ENCODE data around the gene CRYBG1. TPM values are rescaled to one million over a fixed set of nuclear protein-coding genes. Genes with fewer than 3 reads are reported as not detected.

CRYBG1 gene
- total RNA-seq, 1 experiment from 2014 or later, result 5.7 TPM

- no peak overlapping the region for H3K4ac ChIP-seq (ENCODE audit: low read depth, low read length)
- H3K9me3 Mint-ChIP-seq, result no peaks in the 10 kb centered on the region
- no peak overlapping the region for H3K18ac ChIP-seq (ENCODE audit: insufficient read length, low read depth, low read length)
Measured at GRCh38 chr6:106469882-106470281, 109.4 kb downstream of the CRYBG1 start.

More at GRCh38 chr6:106469882-106470281, 109.4 kb downstream of the CRYBG1 start:
- no peak overlapping the region for H2BK5ac ChIP-seq (ENCODE audit: insufficient read length, low read length)
- no peak overlapping the region for H2BK12ac ChIP-seq (ENCODE audit: insufficient read length, low read depth, low read length)
- H3K79me1 ChIP-seq (ENCODE audit: insufficient read depth, low read depth, low read length, poor library complexity, severe bottlenecking), result no peaks in the 10 kb centered on the region
- H3K27me3 ChIP-seq (ENCODE audit: insufficient read depth, low read length), result no peaks in the 10 kb centered on the region
- DNase-seq, result no peak
- no peak overlapping the region for H4K8ac ChIP-seq (replicated peaks; ENCODE audit: insufficient read length, low read depth, low read length)
- Mint-ChIP-seq H3K36me3 (ENCODE audit: insufficient read depth in 1 of 3, low read depth in 3 of 3) (no peaks in the 10 kb centered on the region), H3K4me1 (peaks cover 5 to 13% of the 10 kb centered on the region in 2 experiments), H3K27ac (no peak overlapping the region), H3K4me3 (no peak overlapping the region), H3K27me3 (ENCODE audit: low read depth) (no peaks in the 10 kb centered on the region)
- no peak overlapping the region for H3K27ac ChIP-seq (ENCODE audit: insufficient read length, low read depth, low read length)
- no peak overlapping the region for H2BK120ac ChIP-seq (ENCODE audit: low read depth, low read length, poor library complexity, severe bottlenecking)
- H3K23ac ChIP-seq (ENCODE audit: insufficient read length, low read depth, low read length), result no peak overlapping the region
- H2AK5ac ChIP-seq (ENCODE audit: insufficient read length, low read length), result no peak overlapping the region
- no peak overlapping the region for H3K14ac ChIP-seq (ENCODE audit: insufficient read depth, low read length)
- H2BK20ac ChIP-seq (ENCODE audit: low read depth, low read length, poor library complexity, severe bottlenecking), result no peak overlapping the region
- H3T11ph ChIP-seq (ENCODE audit: low read length), result no peak overlapping the region
- no peak overlapping the region for H4K5ac ChIP-seq (ENCODE audit: insufficient read length, low read depth, low read length)
- no peaks in the 10 kb centered on the region for H3K23me2 ChIP-seq (ENCODE audit: insufficient read length, low read depth, low read length, poor library complexity, severe bottlenecking)
- no peaks in the 10 kb centered on the region for H3K4me1 ChIP-seq (ENCODE audit: insufficient read depth, low read length)
- H3K4me2 ChIP-seq (ENCODE audit: insufficient read depth, insufficient read length, low read length), result no peak overlapping the region
- no peaks in the 10 kb centered on the region for H3K79me2 ChIP-seq (ENCODE audit: insufficient read depth, low read length)
- no peak overlapping the region for H2AFZ ChIP-seq (ENCODE audit: low read length)
- no peaks in the 10 kb centered on the region for H3K9me3 ChIP-seq (ENCODE audit: control insufficient read depth, low read depth, low read length)
- H2BK15ac ChIP-seq (ENCODE audit: low read depth, low read length), result no peak overlapping the region
- H3K9ac ChIP-seq (ENCODE audit: extremely low read depth, insufficient read length, low read length), result no peak overlapping the region
- TF ChIP-seq, protein P1, sequence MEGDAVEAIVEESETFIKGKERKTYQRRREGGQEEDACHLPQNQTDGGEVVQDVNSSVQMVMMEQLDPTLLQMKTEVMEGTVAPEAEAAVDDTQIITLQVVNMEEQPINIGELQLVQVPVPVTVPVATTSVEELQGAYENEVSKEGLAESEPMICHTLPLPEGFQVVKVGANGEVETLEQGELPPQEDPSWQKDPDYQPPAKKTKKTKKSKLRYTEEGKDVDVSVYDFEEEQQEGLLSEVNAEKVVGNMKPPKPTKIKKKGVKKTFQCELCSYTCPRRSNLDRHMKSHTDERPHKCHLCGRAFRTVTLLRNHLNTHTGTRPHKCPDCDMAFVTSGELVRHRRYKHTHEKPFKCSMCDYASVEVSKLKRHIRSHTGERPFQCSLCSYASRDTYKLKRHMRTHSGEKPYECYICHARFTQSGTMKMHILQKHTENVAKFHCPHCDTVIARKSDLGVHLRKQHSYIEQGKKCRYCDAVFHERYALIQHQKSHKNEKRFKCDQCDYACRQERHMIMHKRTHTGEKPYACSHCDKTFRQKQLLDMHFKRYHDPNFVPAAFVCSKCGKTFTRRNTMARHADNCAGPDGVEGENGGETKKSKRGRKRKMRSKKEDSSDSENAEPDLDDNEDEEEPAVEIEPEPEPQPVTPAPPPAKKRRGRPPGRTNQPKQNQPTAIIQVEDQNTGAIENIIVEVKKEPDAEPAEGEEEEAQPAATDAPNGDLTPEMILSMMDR (conservative IDR thresholded peaks at IDR 0.05), result no peak
- H3K56ac ChIP-seq (ENCODE audit: insufficient read length, low read depth, low read length), result no peak overlapping the region
- no peaks in the 10 kb centered on the region for H4K20me1 ChIP-seq (ENCODE audit: control insufficient read depth, insufficient read depth, insufficient read length)
- WGBS (ENCODE audit: extremely low coverage, insufficient read length, low lambda C conversion rate), result no CpG with 5 or more reads among the region's 4 CpGs
- no peak overlapping the region for H4K91ac ChIP-seq (ENCODE audit: insufficient read length, low read depth, low read length)
